ENCODE results near the gene AMOTL1. TPM values are rescaled to one million over a fixed set of nuclear protein-coding genes. Genes with fewer than 3 reads are reported as not detected.

The AMOTL1 gene, protein sequence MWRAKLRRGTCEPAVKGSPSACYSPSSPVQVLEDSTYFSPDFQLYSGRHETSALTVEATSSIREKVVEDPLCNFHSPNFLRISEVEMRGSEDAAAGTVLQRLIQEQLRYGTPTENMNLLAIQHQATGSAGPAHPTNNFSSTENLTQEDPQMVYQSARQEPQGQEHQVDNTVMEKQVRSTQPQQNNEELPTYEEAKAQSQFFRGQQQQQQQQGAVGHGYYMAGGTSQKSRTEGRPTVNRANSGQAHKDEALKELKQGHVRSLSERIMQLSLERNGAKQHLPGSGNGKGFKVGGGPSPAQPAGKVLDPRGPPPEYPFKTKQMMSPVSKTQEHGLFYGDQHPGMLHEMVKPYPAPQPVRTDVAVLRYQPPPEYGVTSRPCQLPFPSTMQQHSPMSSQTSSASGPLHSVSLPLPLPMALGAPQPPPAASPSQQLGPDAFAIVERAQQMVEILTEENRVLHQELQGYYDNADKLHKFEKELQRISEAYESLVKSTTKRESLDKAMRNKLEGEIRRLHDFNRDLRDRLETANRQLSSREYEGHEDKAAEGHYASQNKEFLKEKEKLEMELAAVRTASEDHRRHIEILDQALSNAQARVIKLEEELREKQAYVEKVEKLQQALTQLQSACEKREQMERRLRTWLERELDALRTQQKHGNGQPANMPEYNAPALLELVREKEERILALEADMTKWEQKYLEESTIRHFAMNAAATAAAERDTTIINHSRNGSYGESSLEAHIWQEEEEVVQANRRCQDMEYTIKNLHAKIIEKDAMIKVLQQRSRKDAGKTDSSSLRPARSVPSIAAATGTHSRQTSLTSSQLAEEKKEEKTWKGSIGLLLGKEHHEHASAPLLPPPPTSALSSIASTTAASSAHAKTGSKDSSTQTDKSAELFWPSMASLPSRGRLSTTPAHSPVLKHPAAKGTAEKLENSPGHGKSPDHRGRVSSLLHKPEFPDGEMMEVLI
- 33.9 and 44.1 TPM in 2 replicates for total RNA-seq

GRCh38 chr11:94767701-94768601 lies at the start of gene AMOTL1:
Gene AMOTL1 (plus strand): TSS chr11:94768356. CDS start chr11:94768512, 156 bp downstream.

Other genes with a start within 250 kb of the AMOTL1 start
- gene FUT4, start 224.4 kb upstream of the AMOTL1 start, total RNA-seq, result 2.9 and 3.2 TPM in 2 replicates
- gene PIWIL4, start 201.0 kb upstream of the AMOTL1 start, total RNA-seq, result 1.4 and 1.5 TPM in 2 replicates
- gene CWC15, start 205.2 kb downstream of the AMOTL1 start, total RNA-seq, result 28.5 and 31.8 TPM in 2 replicates
- gene KDM4D, start 205.4 kb downstream of the AMOTL1 start, total RNA-seq, result 0.72 and 1.9 TPM in 2 replicates

All from cardiac atrium fibroblast (primary cell).